Prostate gland (tissue), 2 donors: ENCODE measurements around the gene GPSM1. TPM values are rescaled to one million over a fixed set of nuclear protein-coding genes. Genes with fewer than 3 reads are reported as not detected.

Source experiments
- DNase-seq: peaks from one replicate; pipeline ENCODE4 v3.0.0-alpha.2; 2019; ENCODE audit warnings: low spot score
- H3K27ac ChIP-seq, 2 donors: fragments of 200-600 bp; sonication (generic); 2 replicates each; pipeline ENCODE4 v1.5.1; 2017 to 2019
- H3K27me3 ChIP-seq: fragments of 200-600 bp; sonication (generic); replicated peaks from 2 replicates; pipeline ENCODE4 v1.5.1; 2019; ENCODE audit not compliant: insufficient read depth
- H3K36me3 ChIP-seq, 2 donors: fragments of 200-600 bp; sonication (generic); 1 replicate in 1 of 2; 2 replicates in 1 of 2; pipeline versions ENCODE4 v1.5.1 to v1.8.1; 2017 to 2019
- H3K4me1 ChIP-seq: fragments of 200-600 bp; sonication (generic); replicated peaks from 2 replicates; pipeline ENCODE4 v1.5.1; 2019
- H3K4me3 ChIP-seq, 2 donors: fragments of 200-600 bp; sonication (generic); 2 replicates each; pipeline ENCODE4 v1.5.1; 2017 to 2019
- H3K9me3 ChIP-seq: fragments of 200-600 bp; sonication (generic); 2 replicates; pipeline ENCODE4 v1.5.1; 2017
- CTCF ChIP-seq, 4 experiments: fragments of 200-600 bp in 2 of 4; fragments of 450-650 bp in 2 of 4; sonication (generic) in 2 of 4; IDR thresholded peaks; 1 replicate in 3 of 4; 2 replicates in 1 of 4; pipeline ENCODE4 v1.5.1; 2016 to 2019; ENCODE audit warnings: antibody characterized with exemption in 4 of 4, mild to moderate bottlenecking in 2 of 4, moderate library complexity in 2 of 4
- POLR2A ChIP-seq: fragments of 450-650 bp; IDR thresholded peaks from one replicate; pipeline ENCODE4 v1.6.1; 2016; ENCODE audit warnings: antibody characterized with exemption, mild to moderate bottlenecking
- POLR2AphosphoS5 ChIP-seq: sonication (generic); formaldehyde crosslinking; IDR thresholded peaks from one replicate; pipeline ENCODE4 v1.6.1; 2017; ENCODE audit warnings: antibody characterized with exemption
- WGBS: methylation state at CpG from one replicate; pipeline ENCODE4 v1.1.5; 2018; 5-methylcytosine and 5-hydroxymethylcytosine counted together
- intact Hi-C: fragments of 100-400 bp; cut with DNase I; formaldehyde crosslinking; loops from one replicate; pipeline ENCODE4 v1.14.2; 2022
- total RNA-seq, 2 donors: library from RNA; depleted of rRNA; stranded (reverse); fragments of >200 nt; gene quantifications; one replicate each; pipeline ENCODE4 v1.1.0, GENCODE V29; 2016

Gene GPSM1
- total RNA-seq, 2 donors from 2014 or later: 11.3 to 89.2 TPM

GRCh38 chr9:136355616-136356557 is 28.5 kb downstream of the GPSM1 start:
- 84% methylated on average over 50 of the region's 54 CpGs for WGBS
- H3K9me3 ChIP-seq: no peaks in the 10 kb centered on the region
- intact Hi-C loops: no loop called here
- no peaks in the 10 kb centered on the region for H3K4me1 ChIP-seq
- no peak overlapping the region for H3K27ac ChIP-seq
- no peak overlapping the region for H3K4me3 ChIP-seq
- H3K36me3 ChIP-seq: no peaks in the 10 kb centered on the region
- TF ChIP-seq POLR2AphosphoS5 (no peak), POLR2A (no peak), CTCF (IDR thresholded peaks at IDR 0.05) (no peak)
- DNase-seq: no peak
- H3K27me3 ChIP-seq: no peaks in the 10 kb centered on the region

DNA sequence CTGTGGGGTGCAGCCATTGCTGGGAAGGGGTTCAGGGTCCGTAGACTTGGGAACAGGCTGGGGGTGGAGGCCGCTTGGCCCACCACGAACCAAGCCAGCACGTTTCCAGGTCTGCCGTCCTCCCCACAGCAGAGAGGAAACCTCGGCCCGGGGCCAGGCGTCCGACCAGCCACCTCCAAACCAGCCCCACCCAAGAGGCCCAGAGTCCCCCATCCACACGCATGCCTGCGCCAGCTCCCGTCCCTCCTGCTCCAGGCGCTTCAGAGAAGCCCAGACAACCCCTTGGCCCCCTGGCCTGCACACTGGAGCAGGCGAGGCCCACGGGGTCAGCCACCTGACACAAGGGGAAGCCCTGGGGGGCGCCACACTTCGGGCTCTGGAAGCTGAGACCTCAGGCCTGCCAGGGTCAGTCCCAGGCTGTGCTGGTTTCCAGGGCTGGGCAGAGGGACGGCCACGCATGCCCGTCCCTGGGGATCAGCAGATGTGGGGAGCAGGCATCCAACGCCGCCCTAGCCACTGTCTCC is 29.9 kb downstream of the GPSM1 start:
- Histone ChIP-seq H3K36me3 (no peaks in the 10 kb centered on the region), H3K9me3 (no peaks in the 10 kb centered on the region), H3K4me1 (no peaks in the 10 kb centered on the region), H3K4me3 (no peak overlapping the region), H3K27ac (no peak overlapping the region), H3K27me3 (no peaks in the 10 kb centered on the region)
- TF ChIP-seq CTCF (IDR thresholded peaks at IDR 0.05) (no peak), POLR2AphosphoS5 (no peak), POLR2A (no peak)
- intact Hi-C loops: no loop called here
- no peak for DNase-seq
- 76% methylated on average over 20 of the region's 22 CpGs for WGBS

DNA sequence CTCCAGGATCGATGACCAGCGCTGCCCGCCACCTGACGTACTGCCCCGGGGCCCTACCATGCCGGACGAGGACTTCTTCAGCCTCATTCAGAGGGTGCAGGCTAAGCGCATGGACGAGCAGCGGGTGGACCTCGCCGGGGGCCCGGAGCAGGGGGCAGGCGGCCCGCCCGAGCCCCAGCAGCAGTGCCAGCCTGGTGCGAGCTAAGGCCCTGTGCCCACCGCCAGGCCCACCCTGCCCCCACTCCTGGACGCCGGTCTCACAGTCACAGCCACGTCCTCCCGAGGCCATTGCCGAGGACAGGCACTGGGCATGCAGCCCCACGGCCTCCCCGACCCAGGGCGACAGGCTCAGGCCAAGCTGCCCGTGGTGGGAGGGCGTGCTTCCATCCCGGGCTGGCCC is 30.7 kb downstream of the GPSM1 start:
- no peak overlapping the region for H3K27ac ChIP-seq
- no peaks in the 10 kb centered on the region for H3K9me3 ChIP-seq
- no peaks in the 10 kb centered on the region for H3K4me1 ChIP-seq
- WGBS: 90% methylated on average over 23 of the region's 29 CpGs
- no peak for DNase-seq
- H3K4me3 ChIP-seq: no peak overlapping the region
- TF ChIP-seq CTCF (IDR thresholded peaks at IDR 0.05) (no peak), POLR2AphosphoS5 (no peak), POLR2A (no peak)
- H3K36me3 ChIP-seq: no peaks in the 10 kb centered on the region
- no peaks in the 10 kb centered on the region for H3K27me3 ChIP-seq
- intact Hi-C loops: no loop called here

DNA sequence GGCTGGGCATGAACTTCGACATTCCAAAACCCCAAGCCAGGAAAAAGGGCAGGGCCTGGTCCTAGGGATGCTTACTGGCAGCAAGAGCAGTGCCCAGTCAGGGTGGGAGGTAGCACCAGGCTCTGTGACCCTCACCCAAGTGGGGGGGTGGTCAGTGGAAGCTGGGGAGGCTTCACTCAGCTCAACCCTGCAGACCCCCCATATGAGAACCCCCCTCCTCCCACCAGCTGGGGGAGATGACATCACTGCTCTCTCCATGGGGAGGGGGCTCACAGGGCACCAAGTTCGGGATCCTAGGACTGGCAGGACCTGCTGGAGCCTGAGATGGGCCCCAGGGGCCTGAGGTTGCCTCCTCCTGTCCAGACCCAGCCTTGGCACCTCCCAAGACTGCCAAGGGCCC is 31.5 kb downstream of the GPSM1 start:
- no peak for DNase-seq
- Histone ChIP-seq H3K36me3 (no peaks in the 10 kb centered on the region), H3K27me3 (no peaks in the 10 kb centered on the region), H3K4me1 (no peaks in the 10 kb centered on the region), H3K9me3 (no peaks in the 10 kb centered on the region), H3K27ac (no peak overlapping the region), H3K4me3 (no peak overlapping the region)
- intact Hi-C loops: no loop called here
- 65% methylated on average over 2 of the region's 2 CpGs for WGBS
- TF ChIP-seq POLR2AphosphoS5 (no peak), CTCF (IDR thresholded peaks at IDR 0.05) (no peak), POLR2A (no peak)
